WTC11 (cell line): ENCODE measurements around the gene LPAR3. TPM values are rescaled to one million over a fixed set of nuclear protein-coding genes. Genes with fewer than 3 reads are reported as not detected.

Experiments used
- ATAC-seq: fragments of 200-7000 bp; cut with Tn5 transposase; 2 replicates; pipeline ENCODE4 v1.10.0; 2021; ENCODE audit warnings: mild to moderate bottlenecking, moderate library complexity
- CTCF ChIA-PET: fragments of 300-600 bp; sonication (Branson Sonifier 250); formaldehyde crosslinking; loops from one replicate; lab custom pipeline; 2021; ENCODE audit warnings: antibody characterized with exemption; lab: Charles Lee
- POLR2A ChIA-PET: fragments of 350-600 bp; sonication (Branson Sonifier 250); formaldehyde crosslinking; loops from one replicate; lab custom pipeline; 2021; ENCODE audit warnings: antibody characterized with exemption; lab: Charles Lee
- DNase-seq: peaks from one replicate; pipeline ENCODE4 v3.0.0; 2021; ENCODE audit warnings: low spot score
- H3K27ac Mint-ChIP-seq: 2 replicates; pipeline ENCODE4 v1.8.0; 2021; ENCODE audit warnings: mixed read lengths
- H3K27me3 Mint-ChIP-seq: 2 replicates; pipeline ENCODE4 v1.8.0; 2021; ENCODE audit warnings: low read depth, mild to moderate bottlenecking, moderate library complexity, mixed read lengths
- H3K36me3 Mint-ChIP-seq: 2 replicates; pipeline ENCODE4 v1.8.0; 2021; ENCODE audit warnings: mixed read lengths
- H3K4me1 Mint-ChIP-seq: 2 replicates; pipeline ENCODE4 v1.8.0; 2022; ENCODE audit warnings: mixed read lengths
- H3K4me3 Mint-ChIP-seq: 2 replicates; pipeline ENCODE4 v1.8.0; 2021; ENCODE audit warnings: mild to moderate bottlenecking, moderate library complexity, mixed read lengths
- H3K9me3 Mint-ChIP-seq: 2 replicates; pipeline ENCODE4 v1.8.0; 2021; ENCODE audit warnings: mixed read lengths
- CREB1 ChIP-seq: sonication (generic); formaldehyde crosslinking; IDR thresholded peaks from 2 replicates; pipeline ENCODE4 v1.8.0; 2023; ENCODE audit warnings: mild to moderate bottlenecking, missing genetic modification reagents
- ETV6 ChIP-seq: sonication (generic); formaldehyde crosslinking; IDR thresholded peaks from 2 replicates; pipeline ENCODE4 v1.8.1; 2022; ENCODE audit warnings: mild to moderate bottlenecking, missing genetic modification reagents
- JUN ChIP-seq: sonication (generic); formaldehyde crosslinking; IDR thresholded peaks from 2 replicates; pipeline ENCODE4 v1.8.0; 2023; ENCODE audit warnings: mild to moderate bottlenecking, missing genetic modification reagents
- NFYB ChIP-seq: sonication (generic); formaldehyde crosslinking; conservative IDR thresholded peaks from 2 replicates; pipeline ENCODE4 v1.8.0; 2022; ENCODE audit warnings: low read depth, missing genetic modification reagents
- PRRX2 ChIP-seq: fragments of 250-450 bp; sonication (Bioruptor Pico); IDR thresholded peaks from 2 replicates; pipeline ENCODE4 v1.8.0; 2021; ENCODE audit warnings: mild to moderate bottlenecking
- SMAD3 ChIP-seq: sonication (generic); formaldehyde crosslinking; IDR thresholded peaks from 2 replicates; pipeline ENCODE4 v1.8.0; 2022; ENCODE audit warnings: missing genetic modification reagents, mild to moderate bottlenecking, borderline replicate concordance
- SOX15 ChIP-seq: fragments of 250-450 bp; sonication (Bioruptor Pico); IDR thresholded peaks from 2 replicates; pipeline ENCODE4 v1.9.0; 2021; ENCODE audit warnings: mild to moderate bottlenecking
- TP53 ChIP-seq: sonication (generic); formaldehyde crosslinking; IDR thresholded peaks from 2 replicates; pipeline ENCODE4 v1.8.1; 2023; ENCODE audit warnings: mild to moderate bottlenecking, missing genetic modification reagents
- ZNF121 ChIP-seq: sonication (generic); formaldehyde crosslinking; IDR thresholded peaks from 2 replicates; pipeline ENCODE4 v1.8.0; 2023; ENCODE audit warnings: missing genetic modification reagents
- ZNF263 ChIP-seq: sonication (generic); formaldehyde crosslinking; IDR thresholded peaks from 2 replicates; pipeline ENCODE4 v1.8.1; 2022; ENCODE audit warnings: low read depth, mild to moderate bottlenecking, moderate library complexity, missing genetic modification reagents
- ZNF396 ChIP-seq: fragments of 250-450 bp; sonication (Bioruptor Pico); IDR thresholded peaks from 2 replicates; pipeline ENCODE4 v1.8.0; 2021; ENCODE audit warnings: mild to moderate bottlenecking, moderate library complexity, borderline replicate concordance
- total RNA-seq: library from RNA; stranded (reverse); gene quantifications from 3 replicates; pipeline ENCODE4 v1.2.3, GENCODE V29; 2021
- TF ChIP-seq, protein P1 (sequence below): sonication (generic); formaldehyde crosslinking; conservative IDR thresholded peaks from 2 replicates; pipeline ENCODE4 v1.8.1; 2023; ENCODE audit warnings: mild to moderate bottlenecking, low read depth, missing genetic modification reagents, moderate library complexity
- TF ChIP-seq, protein P2 (sequence below): sonication (generic); formaldehyde crosslinking; IDR thresholded peaks from 2 replicates; pipeline ENCODE4 v1.8.1; 2022; ENCODE audit warnings: low read depth, mild to moderate bottlenecking, moderate library complexity, missing genetic modification reagents, borderline replicate concordance
- TF ChIP-seq, protein P3 (sequence below): sonication (generic); formaldehyde crosslinking; IDR thresholded peaks from 2 replicates; pipeline ENCODE4 v1.8.1; 2022; ENCODE audit warnings: missing genetic modification reagents, borderline replicate concordance
- TF ChIP-seq, protein P4 (sequence below): sonication (generic); formaldehyde crosslinking; IDR thresholded peaks from 2 replicates; pipeline ENCODE4 v1.8.0; 2023; ENCODE audit warnings: missing genetic modification reagents
- TF ChIP-seq, protein P5 (sequence below): sonication (generic); formaldehyde crosslinking; IDR thresholded peaks from 2 replicates; pipeline ENCODE4 v1.8.1; 2022; ENCODE audit warnings: mild to moderate bottlenecking, missing genetic modification reagents, moderate library complexity, borderline replicate concordance
- TF ChIP-seq, protein P6 (sequence below): fragments of 250-450 bp; sonication (Bioruptor Pico); IDR thresholded peaks from 2 replicates; pipeline ENCODE4 v1.8.0; 2021; ENCODE audit warnings: mild to moderate bottlenecking
- TF ChIP-seq, protein P7 (sequence below): sonication (generic); formaldehyde crosslinking; IDR thresholded peaks from 2 replicates; pipeline ENCODE4 v1.8.1; 2023; ENCODE audit warnings: mild to moderate bottlenecking, moderate library complexity, missing genetic modification reagents

The LPAR3 gene
- total RNA-seq, 1 experiment from 2014 or later, result 33.3 TPM

DNA sequence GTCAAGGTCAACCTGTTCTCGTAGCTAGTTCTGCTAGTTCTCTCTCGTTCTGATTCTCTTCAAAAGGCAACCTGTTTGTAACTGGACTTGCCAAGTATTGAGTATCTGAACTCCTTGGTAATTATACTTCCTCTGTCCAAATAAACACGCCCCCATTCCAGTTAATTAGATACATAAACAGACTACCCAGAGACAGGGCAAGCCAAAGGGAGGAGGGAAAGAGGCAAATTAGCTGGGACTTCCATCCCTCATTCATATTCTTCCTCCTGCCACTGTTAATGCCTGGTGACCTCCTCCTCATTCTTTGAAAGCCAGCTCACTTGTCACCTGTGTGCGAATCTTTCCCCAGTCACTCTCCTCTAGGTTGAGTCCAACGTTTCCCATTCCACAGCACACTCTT is 62.9 kb downstream of the LPAR3 start:
- Mint-ChIP-seq H3K4me3 (no peak overlapping the region), H3K4me1 (peaks cover 6% of the 10 kb centered on the region), H3K27me3 (no peaks in the 10 kb centered on the region; the same call in 1 of the 2 replicates), H3K36me3 (peaks cover 3% of the 10 kb centered on the region; the same call in 1 of the 2 replicates), H3K27ac (no peak overlapping the region), H3K9me3 (no peaks in the 10 kb centered on the region)
- ChIA-PET CTCF (no interaction called here), POLR2A (no interaction called here)
- DNase-seq (no peak), ATAC-seq (no peak)
- TF ChIP-seq ETV6 (no peak), ZNF396 (CRISPR knock-in tag) (no peak), PRRX2 (CRISPR knock-in tag) (no peak), NFYB (CRISPR knock-in tag) (no peak), TP53 (no peak), JUN (no peak), SOX15 (CRISPR knock-in tag) (no peak), ZNF121 (no peak), CREB1 (CRISPR knock-in tag) (no peak), ZNF263 (CRISPR knock-in tag) (no peak), SMAD3 (CRISPR knock-in tag) (no peak)
- TF ChIP-seq, protein P1, sequence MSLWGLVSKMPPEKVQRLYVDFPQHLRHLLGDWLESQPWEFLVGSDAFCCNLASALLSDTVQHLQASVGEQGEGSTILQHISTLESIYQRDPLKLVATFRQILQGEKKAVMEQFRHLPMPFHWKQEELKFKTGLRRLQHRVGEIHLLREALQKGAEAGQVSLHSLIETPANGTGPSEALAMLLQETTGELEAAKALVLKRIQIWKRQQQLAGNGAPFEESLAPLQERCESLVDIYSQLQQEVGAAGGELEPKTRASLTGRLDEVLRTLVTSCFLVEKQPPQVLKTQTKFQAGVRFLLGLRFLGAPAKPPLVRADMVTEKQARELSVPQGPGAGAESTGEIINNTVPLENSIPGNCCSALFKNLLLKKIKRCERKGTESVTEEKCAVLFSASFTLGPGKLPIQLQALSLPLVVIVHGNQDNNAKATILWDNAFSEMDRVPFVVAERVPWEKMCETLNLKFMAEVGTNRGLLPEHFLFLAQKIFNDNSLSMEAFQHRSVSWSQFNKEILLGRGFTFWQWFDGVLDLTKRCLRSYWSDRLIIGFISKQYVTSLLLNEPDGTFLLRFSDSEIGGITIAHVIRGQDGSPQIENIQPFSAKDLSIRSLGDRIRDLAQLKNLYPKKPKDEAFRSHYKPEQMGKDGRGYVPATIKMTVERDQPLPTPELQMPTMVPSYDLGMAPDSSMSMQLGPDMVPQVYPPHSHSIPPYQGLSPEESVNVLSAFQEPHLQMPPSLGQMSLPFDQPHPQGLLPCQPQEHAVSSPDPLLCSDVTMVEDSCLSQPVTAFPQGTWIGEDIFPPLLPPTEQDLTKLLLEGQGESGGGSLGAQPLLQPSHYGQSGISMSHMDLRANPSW (CRISPR knock-in tag), result no peak
- TF ChIP-seq, protein P2, sequence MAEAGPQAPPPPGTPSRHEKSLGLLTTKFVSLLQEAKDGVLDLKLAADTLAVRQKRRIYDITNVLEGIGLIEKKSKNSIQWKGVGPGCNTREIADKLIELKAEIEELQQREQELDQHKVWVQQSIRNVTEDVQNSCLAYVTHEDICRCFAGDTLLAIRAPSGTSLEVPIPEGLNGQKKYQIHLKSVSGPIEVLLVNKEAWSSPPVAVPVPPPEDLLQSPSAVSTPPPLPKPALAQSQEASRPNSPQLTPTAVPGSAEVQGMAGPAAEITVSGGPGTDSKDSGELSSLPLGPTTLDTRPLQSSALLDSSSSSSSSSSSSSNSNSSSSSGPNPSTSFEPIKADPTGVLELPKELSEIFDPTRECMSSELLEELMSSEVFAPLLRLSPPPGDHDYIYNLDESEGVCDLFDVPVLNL (CRISPR knock-in tag), result no peak
- TF ChIP-seq, protein P3, sequence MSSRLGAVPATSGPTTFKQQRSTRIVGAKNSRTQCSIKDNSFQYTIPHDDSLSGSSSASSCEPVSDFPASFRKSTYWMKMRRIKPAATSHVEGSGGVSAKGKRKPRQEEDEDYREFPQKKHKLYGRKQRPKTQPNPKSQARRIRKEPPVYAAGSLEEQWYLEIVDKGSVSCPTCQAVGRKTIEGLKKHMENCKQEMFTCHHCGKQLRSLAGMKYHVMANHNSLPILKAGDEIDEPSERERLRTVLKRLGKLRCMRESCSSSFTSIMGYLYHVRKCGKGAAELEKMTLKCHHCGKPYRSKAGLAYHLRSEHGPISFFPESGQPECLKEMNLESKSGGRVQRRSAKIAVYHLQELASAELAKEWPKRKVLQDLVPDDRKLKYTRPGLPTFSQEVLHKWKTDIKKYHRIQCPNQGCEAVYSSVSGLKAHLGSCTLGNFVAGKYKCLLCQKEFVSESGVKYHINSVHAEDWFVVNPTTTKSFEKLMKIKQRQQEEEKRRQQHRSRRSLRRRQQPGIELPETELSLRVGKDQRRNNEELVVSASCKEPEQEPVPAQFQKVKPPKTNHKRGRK (CRISPR knock-in tag), result no peak
- TF ChIP-seq, protein P4, sequence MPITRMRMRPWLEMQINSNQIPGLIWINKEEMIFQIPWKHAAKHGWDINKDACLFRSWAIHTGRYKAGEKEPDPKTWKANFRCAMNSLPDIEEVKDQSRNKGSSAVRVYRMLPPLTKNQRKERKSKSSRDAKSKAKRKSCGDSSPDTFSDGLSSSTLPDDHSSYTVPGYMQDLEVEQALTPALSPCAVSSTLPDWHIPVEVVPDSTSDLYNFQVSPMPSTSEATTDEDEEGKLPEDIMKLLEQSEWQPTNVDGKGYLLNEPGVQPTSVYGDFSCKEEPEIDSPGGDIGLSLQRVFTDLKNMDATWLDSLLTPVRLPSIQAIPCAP (CRISPR knock-in tag), result no peak
- TF ChIP-seq, protein P5, sequence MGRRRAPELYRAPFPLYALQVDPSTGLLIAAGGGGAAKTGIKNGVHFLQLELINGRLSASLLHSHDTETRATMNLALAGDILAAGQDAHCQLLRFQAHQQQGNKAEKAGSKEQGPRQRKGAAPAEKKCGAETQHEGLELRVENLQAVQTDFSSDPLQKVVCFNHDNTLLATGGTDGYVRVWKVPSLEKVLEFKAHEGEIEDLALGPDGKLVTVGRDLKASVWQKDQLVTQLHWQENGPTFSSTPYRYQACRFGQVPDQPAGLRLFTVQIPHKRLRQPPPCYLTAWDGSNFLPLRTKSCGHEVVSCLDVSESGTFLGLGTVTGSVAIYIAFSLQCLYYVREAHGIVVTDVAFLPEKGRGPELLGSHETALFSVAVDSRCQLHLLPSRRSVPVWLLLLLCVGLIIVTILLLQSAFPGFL (CRISPR knock-in tag), result no peak
- TF ChIP-seq, protein P6, sequence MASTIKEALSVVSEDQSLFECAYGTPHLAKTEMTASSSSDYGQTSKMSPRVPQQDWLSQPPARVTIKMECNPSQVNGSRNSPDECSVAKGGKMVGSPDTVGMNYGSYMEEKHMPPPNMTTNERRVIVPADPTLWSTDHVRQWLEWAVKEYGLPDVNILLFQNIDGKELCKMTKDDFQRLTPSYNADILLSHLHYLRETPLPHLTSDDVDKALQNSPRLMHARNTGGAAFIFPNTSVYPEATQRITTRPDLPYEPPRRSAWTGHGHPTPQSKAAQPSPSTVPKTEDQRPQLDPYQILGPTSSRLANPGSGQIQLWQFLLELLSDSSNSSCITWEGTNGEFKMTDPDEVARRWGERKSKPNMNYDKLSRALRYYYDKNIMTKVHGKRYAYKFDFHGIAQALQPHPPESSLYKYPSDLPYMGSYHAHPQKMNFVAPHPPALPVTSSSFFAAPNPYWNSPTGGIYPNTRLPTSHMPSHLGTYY (CRISPR knock-in tag), result no peak
- TF ChIP-seq, protein P7, sequence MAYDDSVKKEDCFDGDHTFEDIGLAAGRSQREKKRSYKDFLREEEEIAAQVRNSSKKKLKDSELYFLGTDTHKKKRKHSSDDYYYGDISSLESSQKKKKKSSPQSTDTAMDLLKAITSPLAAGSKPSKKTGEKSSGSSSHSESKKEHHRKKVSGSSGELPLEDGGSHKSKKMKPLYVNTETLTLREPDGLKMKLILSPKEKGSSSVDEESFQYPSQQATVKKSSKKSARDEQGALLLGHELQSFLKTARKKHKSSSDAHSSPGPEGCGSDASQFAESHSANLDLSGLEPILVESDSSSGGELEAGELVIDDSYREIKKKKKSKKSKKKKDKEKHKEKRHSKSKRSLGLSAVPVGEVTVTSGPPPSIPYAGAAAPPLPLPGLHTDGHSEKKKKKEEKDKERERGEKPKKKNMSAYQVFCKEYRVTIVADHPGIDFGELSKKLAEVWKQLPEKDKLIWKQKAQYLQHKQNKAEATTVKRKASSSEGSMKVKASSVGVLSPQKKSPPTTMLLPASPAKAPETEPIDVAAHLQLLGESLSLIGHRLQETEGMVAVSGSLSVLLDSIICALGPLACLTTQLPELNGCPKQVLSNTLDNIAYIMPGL (CRISPR knock-in tag), result no peak
